ENCODE results near the gene GJB1. TPM values are rescaled to one million over a fixed set of nuclear protein-coding genes. Genes with fewer than 3 reads are reported as not detected.
"Not testable (repeated sequence)": the region's sequence is repeated elsewhere in the genome, so short reads cannot be mapped to it uniquely, and the experiment has no call there.

Gene GJB1
- total RNA-seq, 2 experiments from 2014 or later = not detected

DNA sequence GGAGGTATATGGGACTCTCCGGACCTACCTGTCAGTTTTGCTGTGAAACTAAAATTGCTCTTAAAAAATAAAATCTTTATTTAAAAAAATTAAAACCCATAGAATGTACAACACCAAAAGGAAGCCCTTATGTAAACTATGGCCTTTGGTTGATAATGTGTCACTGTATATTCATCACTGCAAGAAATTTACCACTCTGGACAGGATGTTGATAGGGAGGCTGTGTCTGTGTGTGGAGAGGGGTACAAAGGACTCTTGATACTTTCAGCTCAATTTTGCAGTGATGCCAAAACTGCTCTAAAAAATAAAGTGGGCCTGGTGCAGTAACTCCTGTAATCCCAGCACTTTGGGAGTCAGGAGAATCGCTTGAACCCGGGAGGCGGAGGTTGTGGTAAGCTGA is 33.8 kb downstream of the GJB1 start:
- DNase-seq = no peak
- Mint-ChIP-seq H3K27me3 (no peaks in the 10 kb centered on the region), H3K36me3 (ENCODE audit: low read depth) (no peaks in the 10 kb centered on the region), H3K27ac (no peak overlapping the region), H3K4me1 (peaks cover 20% of the 10 kb centered on the region), H3K9me3 (ENCODE audit: low read depth) (no peaks in the 10 kb centered on the region), H3K4me3 (no peak overlapping the region)
- intact Hi-C loops (cut with DNase I, micrococcal nuclease) = no loop called here
- ChIA-PET POLR2A (interaction anchor here (0.7 kb wide), 1 partner anchor 26 kb away, joined by 4 read pairs; the partner anchor contains the start of gene NONO), CTCF (no interaction called here)
- no peak for ATAC-seq

DNA sequence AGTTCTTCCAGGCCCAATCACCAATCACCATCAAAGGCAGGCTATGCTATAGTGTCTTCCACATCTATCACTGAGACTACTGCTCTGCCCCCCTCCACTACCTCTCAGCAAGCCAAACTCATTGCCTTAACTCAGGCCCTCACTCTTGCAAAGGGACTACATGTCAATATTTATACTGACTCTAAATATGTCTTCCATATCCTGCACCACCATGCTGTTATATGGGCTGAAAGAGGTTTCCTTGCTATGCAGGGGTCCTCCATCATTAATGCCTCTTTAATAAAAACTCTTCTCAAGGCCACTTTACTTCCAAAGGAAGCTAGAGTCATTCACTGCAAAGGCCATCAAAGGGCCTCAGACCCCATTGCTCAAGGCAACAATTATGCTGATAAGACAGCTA is 45.6 kb downstream of the GJB1 start:
- H3K27me3 Mint-ChIP-seq = not testable (repeated sequence)
- POLR2A ChIA-PET = interaction anchor here (0.5 kb wide), 1 partner anchor 55 kb away, joined by 3 read pairs; no protein-coding TSS in a partner anchor

GRCh38 chrX:71269801-71270395 is 46.9 kb downstream of the GJB1 start:
- no peaks in the 10 kb centered on the region for H3K9me3 Mint-ChIP-seq (ENCODE audit: low read depth)
- ChIA-PET CTCF (interaction anchor here (0.6 kb wide), 1 partner anchor 135 kb away, joined by 3 read pairs; no protein-coding TSS in a partner anchor), POLR2A (no interaction called here)
- ATAC-seq (no peak), DNase-seq (no peak)
- intact Hi-C loops (cut with DNase I, micrococcal nuclease) = no loop called here
- no peaks in the 10 kb centered on the region for H3K27me3 Mint-ChIP-seq
- no peak overlapping the region for H3K4me3 Mint-ChIP-seq
- no peak overlapping the region for H3K27ac Mint-ChIP-seq
- H3K4me1 Mint-ChIP-seq = no peaks in the 10 kb centered on the region
- no peaks in the 10 kb centered on the region for H3K36me3 Mint-ChIP-seq (ENCODE audit: low read depth)

More for the DNA sequence above, 45.6 kb downstream of the GJB1 start:
- H3K9me3 Mint-ChIP-seq (ENCODE audit: low read depth); DNase-seq; ATAC-seq; H3K36me3 Mint-ChIP-seq (ENCODE audit: low read depth); H3K4me1 Mint-ChIP-seq; intact Hi-C loops (cut with DNase I, micrococcal nuclease); H3K4me3 Mint-ChIP-seq; CTCF ChIA-PET; H3K27ac Mint-ChIP-seq: not testable (repeated sequence)

DNA sequence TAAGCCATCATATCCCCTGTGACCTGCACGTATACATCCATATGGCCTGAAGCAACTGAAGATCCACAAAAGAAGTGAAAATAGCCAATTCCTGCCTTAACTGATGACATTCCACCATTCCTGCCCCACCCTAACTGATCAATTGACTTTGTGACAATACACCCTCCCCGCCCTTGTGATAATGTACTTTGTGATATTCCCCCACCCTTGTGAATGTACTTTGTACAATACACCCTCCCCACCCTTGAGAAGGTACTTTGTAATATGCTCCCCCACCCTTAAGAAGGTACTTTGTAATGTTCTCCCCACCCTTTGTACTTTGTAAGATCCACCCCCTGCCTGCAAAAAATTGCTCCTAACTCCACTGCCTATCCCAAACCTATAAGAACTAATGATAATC is 49.3 kb downstream of the GJB1 start:
- H3K27ac Mint-ChIP-seq; H3K4me1 Mint-ChIP-seq; H3K4me3 Mint-ChIP-seq; H3K27me3 Mint-ChIP-seq; DNase-seq; H3K36me3 Mint-ChIP-seq (ENCODE audit: low read depth); ATAC-seq; CTCF ChIA-PET; H3K9me3 Mint-ChIP-seq (ENCODE audit: low read depth); intact Hi-C loops (cut with DNase I, micrococcal nuclease); POLR2A ChIA-PET: not testable (repeated sequence)

Other genes with a start within 250 kb of the GJB1 start
- 10 to 100 TPM; 43.2 to 44.6 TPM for gene SNX12, start 154.9 kb upstream of the GJB1 start, total RNA-seq
- 10 to 100 TPM in 1 of 2 experiments, 1 to 10 TPM in 1; 9.5 to 10.8 TPM for gene FOXO4, start 127.4 kb upstream of the GJB1 start, total RNA-seq
- 10 to 100 TPM; 15.7 to 31.2 TPM for gene CXorf65, start 116.5 kb upstream of the GJB1 start, total RNA-seq
- 100 to 1,000 TPM; 278 to 342 TPM for gene IL2RG, start 111.6 kb upstream of the GJB1 start, total RNA-seq
- gene MED12, start 104.6 kb upstream of the GJB1 start, total RNA-seq = 10 to 100 TPM; 46.2 to 56.4 TPM
- under 1 TPM; 0.77 to 0.78 TPM for gene NLGN3, start 78.4 kb upstream of the GJB1 start, total RNA-seq
- 10 to 100 TPM; 22.6 to 22.8 TPM for gene ZMYM3, start 30.9 kb downstream of the GJB1 start, total RNA-seq
- 1,000 to 10,000 TPM in 1 of 2 experiments, 100 to 1,000 TPM in 1; 508 to 1,161 TPM for gene NONO, start 60.4 kb downstream of the GJB1 start, total RNA-seq
- 1 to 10 TPM; 6.2 to 6.5 TPM for gene ITGB1BP2, start 78.5 kb downstream of the GJB1 start, total RNA-seq
- 10 to 100 TPM; 36.6 to 41.2 TPM for gene TAF1, start 143.1 kb downstream of the GJB1 start, total RNA-seq